ENCODE data around the gene PPM1N. TPM values are rescaled to one million over a fixed set of nuclear protein-coding genes. Genes with fewer than 3 reads are reported as not detected.

Gene PPM1N
- total RNA-seq, 1 experiment from 2014 or later = 5.2 TPM

DNA sequence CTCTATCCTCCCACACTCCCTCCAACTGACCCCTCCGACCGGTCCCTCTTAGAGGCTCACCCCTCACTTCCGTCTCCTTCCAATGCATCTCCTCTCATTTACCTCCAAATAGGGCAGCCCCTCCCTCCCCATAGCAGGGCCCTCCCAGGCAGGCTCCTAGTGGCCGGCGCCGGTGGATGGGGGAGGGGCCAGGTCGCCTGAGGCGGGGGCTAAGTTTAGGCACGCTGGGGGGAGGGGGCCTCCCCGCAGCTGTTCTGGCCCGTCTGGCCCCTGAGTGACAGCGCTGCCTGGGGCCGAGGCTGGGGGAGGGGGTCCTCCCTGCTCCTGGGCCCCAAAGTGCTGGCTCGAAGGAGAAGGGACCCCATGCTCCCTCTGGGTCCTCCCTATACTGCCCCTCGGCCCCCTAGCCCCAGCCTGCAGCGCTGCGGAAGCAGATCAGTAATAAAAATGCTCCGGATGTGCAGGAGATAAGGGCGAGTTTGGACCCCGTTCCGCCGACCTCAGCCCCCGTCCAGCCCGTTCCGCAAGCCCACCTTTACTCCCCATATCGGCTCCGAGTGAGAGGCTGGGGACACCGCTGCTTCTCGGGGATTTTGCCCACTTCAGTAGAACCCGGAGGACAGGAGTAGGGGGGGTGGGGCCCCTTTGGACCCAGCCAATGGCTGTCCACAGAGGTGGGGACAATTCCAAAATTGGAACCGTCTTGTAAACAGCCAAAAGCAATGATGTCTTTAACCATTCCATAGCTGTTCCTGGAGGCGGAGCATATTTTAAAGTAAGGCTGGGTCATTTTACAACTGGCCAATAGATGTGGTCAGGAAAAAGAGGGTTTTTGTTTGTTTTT lies 5.4 kb upstream of the PPM1N start:
- CTCF ChIA-PET = interaction anchor here (0.6 to 5.3 kb wide), 9 partner anchors 8 to 149 kb away, joined by 3 to 33 read pairs (median 3); partner anchors contain the start of gene FOSB
- H3K27ac ChIP-seq (ENCODE audit: low read depth, low read length) = peak overlapping the region; percentile 68
- peak overlapping the region; percentile 59 to 63 for H3K4me3 ChIP-seq (replicated peaks in 1 of 2; ENCODE audit: low read depth in 1 of 2, low read length in 2 of 2)

DNA sequence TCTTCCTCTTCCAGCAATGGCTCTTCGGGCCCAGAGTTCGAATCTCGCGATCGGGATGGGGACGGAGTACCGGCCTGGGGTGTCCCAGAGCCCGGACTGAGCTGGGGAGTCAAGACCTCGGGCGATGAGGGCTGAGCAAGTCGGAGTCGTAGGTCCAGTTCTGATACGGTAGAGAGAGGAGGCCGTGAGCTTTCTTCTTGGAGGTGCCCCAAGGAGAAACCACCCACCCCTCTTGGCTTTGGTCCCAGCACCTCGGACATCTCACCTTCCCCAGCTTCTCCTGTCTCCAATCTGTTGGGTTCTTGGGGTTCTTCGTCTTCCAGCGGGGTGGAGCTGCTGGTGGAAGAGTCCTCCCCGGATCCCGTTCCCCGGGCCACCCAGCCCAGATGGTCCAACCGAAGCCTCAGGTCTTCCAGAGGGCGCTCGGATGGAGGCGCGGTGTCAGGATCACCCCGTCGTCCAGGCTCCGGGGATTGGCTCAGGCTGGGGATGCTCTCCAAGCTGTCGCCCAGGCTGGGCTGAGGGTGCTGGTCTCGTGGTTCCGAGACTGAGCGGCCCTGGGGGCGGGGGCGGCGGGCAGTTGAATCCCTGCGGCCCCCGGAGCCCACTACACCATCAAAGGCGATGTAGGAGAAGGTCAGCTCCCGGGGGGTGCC lies 3.9 kb upstream of the PPM1N start:
- peaks cover 19 to 47% of the 10 kb centered on the region in 2 experiments for H3K4me1 ChIP-seq (ENCODE audit: control insufficient read depth in 1 of 2, insufficient read depth in 2 of 2, low read length in 2 of 2)
- ChIA-PET POLR2A (no interaction called here), RAD21 (ENCODE audit: low non-redundant PET in 1 of 2, low total read pairs in 2 of 2, uncharacterized antibody in 2 of 2, unreplicated experiment in 2 of 2) (no interaction called here), CTCF (interaction anchor here (0.9 to 5.3 kb wide), 2 partner anchors 9 to 66 kb away, joined by 3 to 33 read pairs; no protein-coding TSS in a partner anchor)
- no peak overlapping the region for H3K4me3 ChIP-seq (replicated peaks in 1 of 2; ENCODE audit: low read depth in 1 of 2, low read length in 2 of 2)
- no peaks in the 10 kb centered on the region for H3K36me3 ChIP-seq (ENCODE audit: control insufficient read depth in 1 of 2, insufficient read depth in 2 of 2, low read length in 2 of 2)
- ATAC-seq = no peak
- H4K20me1 ChIP-seq (ENCODE audit: insufficient read depth) = no peaks in the 10 kb centered on the region
- peaks cover 10% of the 10 kb centered on the region; the same call in 1 of the 2 replicates for H3K27me3 ChIP-seq (ENCODE audit: insufficient read depth, low read length)
- DNase-seq (ENCODE audit: low read depth, low spot score) = no peak
- no peak overlapping the region for H3K27ac ChIP-seq (ENCODE audit: low read depth, low read length)
- peak overlapping the region; percentile 74 for H3K4me2 ChIP-seq (ENCODE audit: low read length)
- intact Hi-C loops (cut with micrococcal nuclease) = no loop called here
- H3K9me2 ChIP-seq (ENCODE audit: insufficient read depth) = no peaks in the 10 kb centered on the region
- H2AFZ ChIP-seq (ENCODE audit: low read depth, low read length, poor library complexity, severe bottlenecking) = no peak overlapping the region
- no peaks in the 10 kb centered on the region for H3K79me2 ChIP-seq (ENCODE audit: insufficient read depth, low read length)
- no TSS peak for BruUV-seq (replicated peaks)
- no peak overlapping the region for H3K9ac ChIP-seq (ENCODE audit: low read length)
- no peaks in the 10 kb centered on the region for H3K9me3 ChIP-seq (ENCODE audit: control insufficient read depth in 1 of 2, insufficient read depth in 1 of 2, low read depth in 1 of 2, low read length in 2 of 2)
- no peak for TF ChIP-seq YY1 (IDR thresholded peaks at IDR 0.05; ENCODE audit: extremely low read depth, insufficient replicate concordance, low read depth, low read length)
- no peak for TF ChIP-seq JUND (IDR thresholded peaks at IDR 0.05)
- no peak for TF ChIP-seq ATF3 (IDR thresholded peaks at IDR 0.05)
- no peak for TF ChIP-seq EGR1 (IDR thresholded peaks at IDR 0.05; ENCODE audit: low read depth)
- no peak for TF ChIP-seq ZNF274 (IDR thresholded peaks at IDR 0.05; ENCODE audit: low read depth, low read length)
- TF ChIP-seq RAD21 (IDR thresholded peaks at IDR 0.05; ENCODE audit: low read depth) = no peak
- no peak for TF ChIP-seq ELF1 (IDR thresholded peaks at IDR 0.05; ENCODE audit: borderline replicate concordance, low read depth)
- TF ChIP-seq, protein P1, sequence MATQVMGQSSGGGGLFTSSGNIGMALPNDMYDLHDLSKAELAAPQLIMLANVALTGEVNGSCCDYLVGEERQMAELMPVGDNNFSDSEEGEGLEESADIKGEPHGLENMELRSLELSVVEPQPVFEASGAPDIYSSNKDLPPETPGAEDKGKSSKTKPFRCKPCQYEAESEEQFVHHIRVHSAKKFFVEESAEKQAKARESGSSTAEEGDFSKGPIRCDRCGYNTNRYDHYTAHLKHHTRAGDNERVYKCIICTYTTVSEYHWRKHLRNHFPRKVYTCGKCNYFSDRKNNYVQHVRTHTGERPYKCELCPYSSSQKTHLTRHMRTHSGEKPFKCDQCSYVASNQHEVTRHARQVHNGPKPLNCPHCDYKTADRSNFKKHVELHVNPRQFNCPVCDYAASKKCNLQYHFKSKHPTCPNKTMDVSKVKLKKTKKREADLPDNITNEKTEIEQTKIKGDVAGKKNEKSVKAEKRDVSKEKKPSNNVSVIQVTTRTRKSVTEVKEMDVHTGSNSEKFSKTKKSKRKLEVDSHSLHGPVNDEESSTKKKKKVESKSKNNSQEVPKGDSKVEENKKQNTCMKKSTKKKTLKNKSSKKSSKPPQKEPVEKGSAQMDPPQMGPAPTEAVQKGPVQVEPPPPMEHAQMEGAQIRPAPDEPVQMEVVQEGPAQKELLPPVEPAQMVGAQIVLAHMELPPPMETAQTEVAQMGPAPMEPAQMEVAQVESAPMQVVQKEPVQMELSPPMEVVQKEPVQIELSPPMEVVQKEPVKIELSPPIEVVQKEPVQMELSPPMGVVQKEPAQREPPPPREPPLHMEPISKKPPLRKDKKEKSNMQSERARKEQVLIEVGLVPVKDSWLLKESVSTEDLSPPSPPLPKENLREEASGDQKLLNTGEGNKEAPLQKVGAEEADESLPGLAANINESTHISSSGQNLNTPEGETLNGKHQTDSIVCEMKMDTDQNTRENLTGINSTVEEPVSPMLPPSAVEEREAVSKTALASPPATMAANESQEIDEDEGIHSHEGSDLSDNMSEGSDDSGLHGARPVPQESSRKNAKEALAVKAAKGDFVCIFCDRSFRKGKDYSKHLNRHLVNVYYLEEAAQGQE (IDR thresholded peaks at IDR 0.05; ENCODE audit: low read depth) = no peak
- TF ChIP-seq, protein P2, sequence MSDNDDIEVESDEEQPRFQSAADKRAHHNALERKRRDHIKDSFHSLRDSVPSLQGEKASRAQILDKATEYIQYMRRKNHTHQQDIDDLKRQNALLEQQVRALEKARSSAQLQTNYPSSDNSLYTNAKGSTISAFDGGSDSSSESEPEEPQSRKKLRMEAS (IDR thresholded peaks at IDR 0.05) = no peak
- TF ChIP-seq EZH2phosphoT487 (IDR thresholded peaks at IDR 0.05; ENCODE audit: borderline replicate concordance) = no peak

More for the DNA sequence above, 5.4 kb upstream of the PPM1N start:
- Histone ChIP-seq H3K27me3 (ENCODE audit: insufficient read depth, low read length) (peaks cover 10% of the 10 kb centered on the region; the same call in 1 of the 2 replicates), H3K9me3 (ENCODE audit: control insufficient read depth in 1 of 2, insufficient read depth in 1 of 2, low read depth in 1 of 2, low read length in 2 of 2) (no peaks in the 10 kb centered on the region), H3K9ac (ENCODE audit: low read length) (peak overlapping the region; percentile 53), H3K4me1 (ENCODE audit: control insufficient read depth in 1 of 2, insufficient read depth in 2 of 2, low read length in 2 of 2) (peaks cover 13 to 39% of the 10 kb centered on the region in 2 experiments), H3K36me3 (ENCODE audit: control insufficient read depth in 1 of 2, insufficient read depth in 2 of 2, low read length in 2 of 2) (no peaks in the 10 kb centered on the region), H4K20me1 (ENCODE audit: insufficient read depth) (no peaks in the 10 kb centered on the region), H3K4me2 (ENCODE audit: low read length) (peak overlapping the region; percentile 74), H3K79me2 (ENCODE audit: insufficient read depth, low read length) (no peaks in the 10 kb centered on the region), H2AFZ (ENCODE audit: low read depth, low read length, poor library complexity, severe bottlenecking) (peak overlapping the region; percentile 55), H3K9me2 (ENCODE audit: insufficient read depth) (no peaks in the 10 kb centered on the region)
- TF ChIP-seq ATF3 (IDR thresholded peaks at IDR 0.05) = no peak
- TF ChIP-seq YY1 (IDR thresholded peaks at IDR 0.05; ENCODE audit: extremely low read depth, insufficient replicate concordance, low read depth, low read length) = no peak
- peak; percentile 47 for TF ChIP-seq POLR2AphosphoS5 (IDR thresholded peaks at IDR 0.05; ENCODE audit: low read depth, low read length)
- TF ChIP-seq FOSL1 (IDR thresholded peaks at IDR 0.05; ENCODE audit: low read depth) = no peak
- no peak for TF ChIP-seq SIN3A (IDR thresholded peaks at IDR 0.05; ENCODE audit: low read depth)
- TF ChIP-seq SP1 (IDR thresholded peaks at IDR 0.05; ENCODE audit: low read depth) = peak; percentile 25; the same call in 1 of the 2 replicates
- peak; percentile 72 for DNase-seq (ENCODE audit: low read depth, low spot score)
- intact Hi-C loops (cut with micrococcal nuclease) = loop anchor here (2.0 kb wide), 1 partner anchor 150 kb away; no protein-coding TSS in a partner anchor
- POLR2A ChIA-PET = no interaction called here
- RAD21 ChIA-PET (ENCODE audit: low non-redundant PET in 1 of 2, low total read pairs in 2 of 2, uncharacterized antibody in 2 of 2, unreplicated experiment in 2 of 2) = interaction anchor here in 1 of 2 experiments (0.6 kb wide), 1 partner anchor 14 kb away, joined by 3 read pairs; no protein-coding TSS in a partner anchor
- peak; percentile 64 for ATAC-seq
- TSS peak; percentile 63 for BruUV-seq (replicated peaks)
